ENCODE results near the gene ZBTB4. TPM values are rescaled to one million over a fixed set of nuclear protein-coding genes. Genes with fewer than 3 reads are reported as not detected.
A peak's percentile ranks its signal among the peaks of the same experiment; 100 is the strongest.
"Not testable (repeated sequence)": the region's sequence is repeated elsewhere in the genome, so short reads cannot be mapped to it uniquely, and the experiment has no call there.

ZBTB4 gene
- total RNA-seq, 1 donor from 2014 or later = 31.2 TPM

GRCh38 chr17:7481275-7481674 is 1.8 kb upstream of the ZBTB4 start, which contains the start of gene SLC35G6:
Gene SLC35G6, plus strand, starts transcription at chr17:7481446. Its CDS starts 71 bp downstream, at chr17:7481517.
- H3K27me3 ChIP-seq (ENCODE audit: insufficient read depth, low read length); FAIRE-seq; H2AFZ ChIP-seq (ENCODE audit: low read depth, low read length); H3K9me3 ChIP-seq (ENCODE audit: insufficient read depth, low read depth, low read length); DNase-seq (ENCODE audit: low read depth); H3K27ac ChIP-seq (ENCODE audit: low read depth, low read length); H3K36me3 ChIP-seq (ENCODE audit: insufficient read depth, low read length); H3K4me3 ChIP-seq (ENCODE audit: insufficient read depth, low read depth, low read length); H3K27me3 Mint-ChIP-seq (ENCODE audit: low read depth, unreplicated experiment); H3K9me3 Mint-ChIP-seq (ENCODE audit: unreplicated experiment); H3K36me3 Mint-ChIP-seq (ENCODE audit: low read depth, unreplicated experiment): not testable (repeated sequence)
- peak within 1 kb of the TSS; percentile 93 for H3K4me3 Mint-ChIP-seq (ENCODE audit: unreplicated experiment)
- H3K9ac ChIP-seq (ENCODE audit: low read length) = peak within 1 kb of the TSS; percentile 86
- H4K20me1 ChIP-seq (ENCODE audit: insufficient read depth, low read length) = peaks cover 38% of the 10 kb centered on the region
- peaks cover 43% of the 10 kb centered on the region for H3K4me1 Mint-ChIP-seq (ENCODE audit: low read depth, unreplicated experiment)
- peaks cover 54% of the 10 kb centered on the region for H3K79me2 ChIP-seq (ENCODE audit: insufficient read depth, low read length)
- peak within 1 kb of the TSS; percentile 96 for H3K4me2 ChIP-seq (ENCODE audit: low read length)
- peak within 1 kb of the TSS; percentile 93 for H3K27ac Mint-ChIP-seq (ENCODE audit: unreplicated experiment)
- H3K4me1 ChIP-seq (ENCODE audit: insufficient read depth, low read length) = peaks cover 44% of the 10 kb centered on the region

GRCh38 chr17:7480089-7480384 is 606 bp upstream of the ZBTB4 start:
- Histone ChIP-seq H3K36me3 (ENCODE audit: insufficient read depth, low read length) (no peaks in the 10 kb centered on the region), H3K4me1 (ENCODE audit: insufficient read depth, low read length) (peaks cover 44% of the 10 kb centered on the region), H3K27me3 (ENCODE audit: insufficient read depth, low read length) (no peaks in the 10 kb centered on the region), H3K9me3 (ENCODE audit: insufficient read depth, low read depth, low read length) (no peaks in the 10 kb centered on the region), H3K4me3 (ENCODE audit: insufficient read depth, low read depth, low read length) (peak overlapping the region; percentile 62), H3K9ac (ENCODE audit: low read length) (peak overlapping the region; percentile 86), H3K27ac (ENCODE audit: low read depth, low read length) (peak overlapping the region; percentile 78), H4K20me1 (ENCODE audit: insufficient read depth, low read length) (peaks cover 40% of the 10 kb centered on the region), H3K4me2 (ENCODE audit: low read length) (peak overlapping the region; percentile 96), H2AFZ (ENCODE audit: low read depth, low read length) (peak overlapping the region; percentile 93), H3K79me2 (ENCODE audit: insufficient read depth, low read length) (peaks cover 54% of the 10 kb centered on the region)
- no peak for TF ChIP-seq EZH2 (IDR thresholded peaks at IDR 0.05; ENCODE audit: insufficient read depth, low read length)
- TF ChIP-seq CTCF (IDR thresholded peaks at IDR 0.05; ENCODE audit: insufficient read depth, low read depth, low read length) = no peak
- DNase-seq (ENCODE audit: low read depth) = no peak
- peaks cover 41% of the 10 kb centered on the region for H3K4me1 Mint-ChIP-seq (ENCODE audit: low read depth, unreplicated experiment)
- H3K36me3 Mint-ChIP-seq (ENCODE audit: low read depth, unreplicated experiment) = peaks cover 3% of the 10 kb centered on the region
- FAIRE-seq = no peak
- no peaks in the 10 kb centered on the region for H3K27me3 Mint-ChIP-seq (ENCODE audit: low read depth, unreplicated experiment)
- peak overlapping the region; percentile 93 for H3K4me3 Mint-ChIP-seq (ENCODE audit: unreplicated experiment)
- peak overlapping the region; percentile 93 for H3K27ac Mint-ChIP-seq (ENCODE audit: unreplicated experiment)
- H3K9me3 Mint-ChIP-seq (ENCODE audit: unreplicated experiment) = no peaks in the 10 kb centered on the region

- Mint-ChIP-seq H3K9me3 (ENCODE audit: unreplicated experiment) (no peaks in the 10 kb centered on the region), H3K4me1 (ENCODE audit: low read depth, unreplicated experiment) (peaks cover 41% of the 10 kb centered on the region), H3K27ac (ENCODE audit: unreplicated experiment) (peak overlapping the region; percentile 92), H3K27me3 (ENCODE audit: low read depth, unreplicated experiment) (no peaks in the 10 kb centered on the region), H3K4me3 (ENCODE audit: unreplicated experiment) (peak overlapping the region; percentile 97), H3K36me3 (ENCODE audit: low read depth, unreplicated experiment) (peaks cover 3% of the 10 kb centered on the region)
- Histone ChIP-seq H3K4me2 (ENCODE audit: low read length) (peak overlapping the region; percentile 94), H3K27ac (ENCODE audit: low read depth, low read length) (peak overlapping the region; percentile 67), H3K36me3 (ENCODE audit: insufficient read depth, low read length) (no peaks in the 10 kb centered on the region), H3K27me3 (ENCODE audit: insufficient read depth, low read length) (no peaks in the 10 kb centered on the region), H3K4me1 (ENCODE audit: insufficient read depth, low read length) (peaks cover 44% of the 10 kb centered on the region), H3K9ac (ENCODE audit: low read length) (peak overlapping the region; percentile 93), H3K79me2 (ENCODE audit: insufficient read depth, low read length) (peaks cover 65% of the 10 kb centered on the region), H4K20me1 (ENCODE audit: insufficient read depth, low read length) (peaks cover 52% of the 10 kb centered on the region), H2AFZ (ENCODE audit: low read depth, low read length) (peak overlapping the region; percentile 51), H3K4me3 (ENCODE audit: insufficient read depth, low read depth, low read length) (peak overlapping the region; percentile 69), H3K9me3 (ENCODE audit: insufficient read depth, low read depth, low read length) (no peaks in the 10 kb centered on the region)
- DNase-seq (ENCODE audit: low read depth) = peak; percentile 8
- FAIRE-seq = no peak
- TF ChIP-seq CTCF (IDR thresholded peaks at IDR 0.05; ENCODE audit: insufficient read depth, low read depth, low read length) (no peak), EZH2 (IDR thresholded peaks at IDR 0.05; ENCODE audit: insufficient read depth, low read length) (no peak)
Measured at GRCh38 chr17:7478276-7479212, 887 bp downstream of the ZBTB4 start.
